ENCODE results near the gene CARMIL1.

GRCh38 chr6:25257686-25258348 lies 21.4 kb upstream of the CARMIL1 start:
- TF ChIP-seq POLR2A (IDR thresholded peaks at IDR 0.05; ENCODE audit: low read length) (no peak), GATA1 (IDR thresholded peaks at IDR 0.05; ENCODE audit: low read depth, low read length) (no peak)
